HEK293T (cell line): ENCODE measurements around the gene CORO2B.

Experiments
- CTCF ChIA-PET: fragments of 350-600 bp; formaldehyde crosslinking; extraction: SDS; loops from one replicate; lab custom pipeline; 2021; ENCODE audit warnings: antibody characterized with exemption, inconsistent platforms; lab: Yijun Ruan, JAX
- POLR2A ChIA-PET: fragments of 350-600 bp; formaldehyde crosslinking; extraction: SDS; loops from one replicate; lab custom pipeline; 2020; ENCODE audit warnings: antibody characterized with exemption, inconsistent platforms; lab: Yijun Ruan, JAX
- DNase-seq: peaks from one replicate; pipeline ENCODE4 v3.0.0; 2012; ENCODE audit warnings: mixed read lengths; ENCODE audit errors: extremely low spot score
- ARNT ChIP-seq: fragments of 450-650 bp; IDR thresholded peaks from 2 replicates; pipeline ENCODE4 v1.6.1; 2017; ENCODE audit warnings: mild to moderate bottlenecking
- BHLHE40 ChIP-seq: fragments of 450-650 bp; IDR thresholded peaks from 2 replicates; pipeline ENCODE4 v1.6.1; 2016; ENCODE audit warnings: mild to moderate bottlenecking, moderate library complexity, borderline replicate concordance
- CTBP1 ChIP-seq: fragments of 450-650 bp; IDR thresholded peaks from 2 replicates; pipeline ENCODE4 v1.6.1; 2016; ENCODE audit warnings: borderline replicate concordance
- ELF4 ChIP-seq: fragments of 450-650 bp; IDR thresholded peaks from 2 replicates; pipeline ENCODE4 v1.6.1; 2017; ENCODE audit warnings: antibody characterized with exemption
- FOXA1 ChIP-seq: fragments of 450-650 bp; IDR thresholded peaks from 2 replicates; pipeline ENCODE4 v1.6.1; 2016; ENCODE audit warnings: mild to moderate bottlenecking
- FOXK2 ChIP-seq: fragments of 450-650 bp; IDR thresholded peaks from 2 replicates; pipeline ENCODE4 v1.6.1; 2016; ENCODE audit warnings: mild to moderate bottlenecking
- FOXM1 ChIP-seq: fragments of 450-650 bp; IDR thresholded peaks from 2 replicates; pipeline ENCODE4 v1.6.1; 2017; ENCODE audit warnings: mild to moderate bottlenecking, borderline replicate concordance
- HDGF ChIP-seq: fragments of 450-650 bp; IDR thresholded peaks from 2 replicates; pipeline ENCODE4 v1.6.1; 2017; ENCODE audit warnings: antibody characterized with exemption, borderline replicate concordance
- L3MBTL2 ChIP-seq: fragments of 450-650 bp; conservative IDR thresholded peaks from 2 replicates; pipeline ENCODE4 v1.6.1; 2016; ENCODE audit warnings: mild to moderate bottlenecking
- LEF1 ChIP-seq: fragments of 450-650 bp; IDR thresholded peaks from 2 replicates; pipeline ENCODE4 v1.6.1; 2017; ENCODE audit warnings: mild to moderate bottlenecking, borderline replicate concordance
- NFRKB ChIP-seq: fragments of 450-650 bp; IDR thresholded peaks from 2 replicates; pipeline ENCODE4 v1.6.1; 2016; ENCODE audit warnings: mild to moderate bottlenecking, moderate library complexity
- SP1 ChIP-seq: fragments of 450-650 bp; IDR thresholded peaks from 2 replicates; pipeline ENCODE4 v1.6.1; 2017
- SUZ12 ChIP-seq: fragments of 450-650 bp; IDR thresholded peaks from 2 replicates; pipeline ENCODE4 v1.6.1; 2016; ENCODE audit warnings: mild to moderate bottlenecking
- TARDBP ChIP-seq: fragments of 450-650 bp; IDR thresholded peaks from 2 replicates; pipeline ENCODE4 v1.6.1; 2016
- ZNF384 ChIP-seq: fragments of 450-650 bp; IDR thresholded peaks from 2 replicates; pipeline ENCODE4 v1.6.1; 2016
- TF ChIP-seq, protein P1 (sequence below): fragments of 450-650 bp; IDR thresholded peaks from 2 replicates; pipeline ENCODE4 v1.6.1; 2016

The CORO2B gene

GRCh38 chr15:68618394-68618793 is 39.6 kb downstream of the CORO2B start:
- no peak for TF ChIP-seq CTBP1
- TF ChIP-seq SUZ12 = no peak
- no peak for TF ChIP-seq TARDBP
- no peak for TF ChIP-seq ARNT
- no peak for TF ChIP-seq HDGF
- TF ChIP-seq ZNF384 = no peak
- TF ChIP-seq FOXK2 = no peak
- TF ChIP-seq LEF1 = no peak
- no peak for TF ChIP-seq BHLHE40
- no peak for TF ChIP-seq NFRKB
- no peak for TF ChIP-seq SP1
- TF ChIP-seq, protein P1, sequence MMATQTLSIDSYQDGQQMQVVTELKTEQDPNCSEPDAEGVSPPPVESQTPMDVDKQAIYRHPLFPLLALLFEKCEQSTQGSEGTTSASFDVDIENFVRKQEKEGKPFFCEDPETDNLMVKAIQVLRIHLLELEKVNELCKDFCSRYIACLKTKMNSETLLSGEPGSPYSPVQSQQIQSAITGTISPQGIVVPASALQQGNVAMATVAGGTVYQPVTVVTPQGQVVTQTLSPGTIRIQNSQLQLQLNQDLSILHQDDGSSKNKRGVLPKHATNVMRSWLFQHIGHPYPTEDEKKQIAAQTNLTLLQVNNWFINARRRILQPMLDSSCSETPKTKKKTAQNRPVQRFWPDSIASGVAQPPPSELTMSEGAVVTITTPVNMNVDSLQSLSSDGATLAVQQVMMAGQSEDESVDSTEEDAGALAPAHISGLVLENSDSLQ = no peak
- no peak for TF ChIP-seq FOXM1
- TF ChIP-seq L3MBTL2 = no peak
- no peak for TF ChIP-seq ELF4
- POLR2A ChIA-PET = no interaction called here
- no peak for DNase-seq
- CTCF ChIA-PET = no interaction called here

GRCh38 chr15:68618908-68619698 is 40.3 kb downstream of the CORO2B start:
- ChIA-PET POLR2A (no interaction called here), CTCF (no interaction called here)
- no peak for DNase-seq
- TF ChIP-seq FOXK2 = no peak
- no peak for TF ChIP-seq ARNT
- TF ChIP-seq CTBP1 = no peak
- no peak for TF ChIP-seq BHLHE40
- TF ChIP-seq SUZ12 = no peak
- TF ChIP-seq NFRKB = no peak
- TF ChIP-seq TARDBP = no peak
- no peak for TF ChIP-seq L3MBTL2
- no peak for TF ChIP-seq ELF4
- TF ChIP-seq, protein P1 = no peak
- TF ChIP-seq FOXA1 = no peak
- TF ChIP-seq HDGF = no peak
- TF ChIP-seq FOXM1 = no peak
- TF ChIP-seq LEF1 = no peak
- no peak for TF ChIP-seq ZNF384
- TF ChIP-seq SP1 = no peak

DNA sequence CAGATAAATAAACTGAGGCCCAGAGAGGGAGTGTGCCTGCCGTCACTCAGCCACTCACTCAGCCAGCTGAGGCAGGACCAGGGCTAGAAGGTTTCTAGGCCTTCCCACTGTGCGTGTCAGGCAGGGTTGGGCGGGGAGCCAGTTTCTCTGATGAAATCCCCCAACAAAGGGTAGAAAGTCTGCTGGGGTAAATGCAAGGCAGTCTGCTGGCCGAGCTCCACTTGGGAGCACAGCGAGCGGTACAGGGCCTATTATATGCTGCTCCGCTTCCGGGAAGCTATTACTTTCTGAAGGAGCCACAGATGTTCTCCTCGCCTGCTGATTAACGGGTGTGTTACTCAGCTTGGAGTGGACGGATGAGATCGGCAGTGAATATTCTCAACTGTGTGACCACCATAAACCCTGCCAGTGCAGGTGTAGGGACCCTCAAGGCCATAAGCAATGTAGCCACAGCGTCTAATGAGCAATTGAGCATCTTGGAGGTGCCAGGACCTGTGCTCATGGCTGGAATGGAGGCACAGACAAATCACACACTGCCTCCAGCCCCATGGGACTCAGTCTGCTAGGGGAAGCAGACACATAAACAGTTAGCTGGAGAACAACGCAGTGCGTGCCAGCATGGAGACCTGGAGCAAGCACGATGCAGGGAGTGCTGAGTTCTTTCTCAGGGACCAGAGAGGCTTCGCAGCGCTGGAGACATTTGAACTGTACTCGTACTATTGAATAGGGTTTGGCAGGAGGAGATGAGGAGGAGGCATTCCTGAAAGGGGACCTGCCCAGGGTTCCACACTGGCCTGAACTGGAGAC is 42.1 kb downstream of the CORO2B start:
- ChIA-PET CTCF (no interaction called here), POLR2A (no interaction called here)
- TF ChIP-seq NFRKB = no peak
- TF ChIP-seq SP1 = no peak
- DNase-seq = no peak

- CTCF ChIA-PET = no interaction called here
- no peak for DNase-seq
- POLR2A ChIA-PET = no interaction called here
- TF ChIP-seq, protein P1 = no peak
- TF ChIP-seq ARNT (no peak), ZNF384 (no peak), FOXK2 (no peak), NFRKB (no peak), TARDBP (no peak), LEF1 (no peak), FOXM1 (no peak), HDGF (no peak), FOXA1 (no peak), ELF4 (no peak), CTBP1 (no peak), BHLHE40 (no peak), SP1 (no peak), SUZ12 (no peak), L3MBTL2 (no peak)
Measured at GRCh38 chr15:68621535-68621934, 42.7 kb downstream of the CORO2B start.

- DNase-seq = no peak
- TF ChIP-seq, protein P1 = peak; percentile 68
- TF ChIP-seq ZNF384 = no peak
- no peak for TF ChIP-seq FOXM1
- ChIA-PET CTCF (interaction anchor here (1.2 kb wide), 1 partner anchor 253 kb away, joined by 3 read pairs; no protein-coding TSS in a partner anchor), POLR2A (no interaction called here)
Measured at GRCh38 chr15:68623301-68623892, 44.6 kb downstream of the CORO2B start.
